HepG2 (cell line): ENCODE data around the gene ROM1. TPM values are rescaled to one million over a fixed set of nuclear protein-coding genes. Genes with fewer than 3 reads are reported as not detected.
A peak's percentile ranks its signal among the peaks of the same experiment; 100 is the strongest.

Source experiments
- AKNA ChIP-seq: sonication (generic); formaldehyde crosslinking; IDR thresholded peaks from 2 replicates; pipeline ENCODE4 v1.4.0; 2020; ENCODE audit warnings: missing genetic modification reagents, borderline replicate concordance
- ARNT ChIP-seq: fragments of 450-650 bp; IDR thresholded peaks from 2 replicates; pipeline ENCODE4 v1.6.1; 2017
- ATF1 ChIP-seq: IDR thresholded peaks from 2 replicates; pipeline ENCODE4 v1.6.1; 2016; ENCODE audit warnings: mild to moderate bottlenecking, control low read depth
- ATF7 ChIP-seq, 2 experiments: fragments of 450-650 bp in 1 of 2; sonication (generic) in 1 of 2; formaldehyde crosslinking in 1 of 2; IDR thresholded peaks; 2 replicates each; pipeline versions ENCODE4 v1.4.0 to v1.6.1; 2016 to 2020; ENCODE audit warnings: antibody characterized with exemption in 1 of 2, mild to moderate bottlenecking in 1 of 2, missing genetic modification reagents in 1 of 2
- CBX1 ChIP-seq: IDR thresholded peaks from one replicate; pipeline ENCODE4 v1.6.1; 2016; ENCODE audit warnings: antibody characterized with exemption, low read depth
- CCDC6 ChIP-seq: sonication (generic); formaldehyde crosslinking; IDR thresholded peaks from 2 replicates; pipeline ENCODE4 v1.8.1; 2022; ENCODE audit warnings: mild to moderate bottlenecking, missing genetic modification reagents, moderate library complexity
- EED ChIP-seq: sonication (generic); formaldehyde crosslinking; IDR thresholded peaks from 2 replicates; pipeline ENCODE4 v1.5.0; 2020; ENCODE audit warnings: mild to moderate bottlenecking, missing genetic modification reagents
- IKZF1 ChIP-seq: fragments of 450-650 bp; IDR thresholded peaks from 2 replicates; pipeline ENCODE4 v1.7.1; 2016
- IRX3 ChIP-seq: sonication (generic); formaldehyde crosslinking; IDR thresholded peaks from 2 replicates; pipeline ENCODE4 v1.8.1; 2023; ENCODE audit warnings: mild to moderate bottlenecking, low read depth, missing genetic modification reagents, borderline replicate concordance
- LCORL ChIP-seq, 2 experiments: fragments of 450-650 bp in 1 of 2; sonication (generic) in 1 of 2; formaldehyde crosslinking in 1 of 2; IDR thresholded peaks; 2 replicates each; pipeline versions ENCODE4 v1.5.0 to v1.6.1; 2017 to 2020; ENCODE audit warnings: antibody characterized with exemption in 1 of 2, missing genetic modification reagents in 1 of 2
- MIER2 ChIP-seq: IDR thresholded peaks from 2 replicates; pipeline ENCODE4 v1.6.1; 2016; ENCODE audit warnings: missing biosample characterization, missing genetic modification reagents
- NCOA5 ChIP-seq: sonication (generic); formaldehyde crosslinking; IDR thresholded peaks from 2 replicates; pipeline ENCODE4 v1.4.0; 2020; ENCODE audit warnings: missing genetic modification reagents
- YY1 ChIP-seq: IDR thresholded peaks from 2 replicates; pipeline ENCODE4 v1.6.1; 2011; ENCODE audit warnings: low read length, low read depth, moderate library complexity, mild to moderate bottlenecking; ENCODE audit not compliant: insufficient read depth, insufficient replicate concordance
- ZBTB10 ChIP-seq: sonication (generic); formaldehyde crosslinking; IDR thresholded peaks from 2 replicates; pipeline ENCODE4 v1.4.0; 2020; ENCODE audit warnings: missing genetic modification reagents, borderline replicate concordance
- ZNF143 ChIP-seq: sonication (generic); formaldehyde crosslinking; IDR thresholded peaks from 2 replicates; pipeline ENCODE4 v1.4.0; 2020; ENCODE audit warnings: missing genetic modification reagents
- ZNF343 ChIP-seq: sonication (generic); formaldehyde crosslinking; IDR thresholded peaks from 2 replicates; pipeline ENCODE4 v1.4.0; 2020; ENCODE audit warnings: mild to moderate bottlenecking, missing genetic modification reagents
- ZNF7 ChIP-seq: IDR thresholded peaks from 2 replicates; pipeline ENCODE4 v1.6.1; 2016; ENCODE audit warnings: missing biosample characterization, missing genetic modification reagents
- ZNF724P ChIP-seq: sonication (generic); formaldehyde crosslinking; IDR thresholded peaks from 2 replicates; pipeline ENCODE4 v1.8.0; 2022; ENCODE audit warnings: missing genetic modification reagents, borderline replicate concordance
- ZNF891 ChIP-seq: sonication (generic); formaldehyde crosslinking; IDR thresholded peaks from 2 replicates; pipeline ENCODE4 v1.5.0; 2020; ENCODE audit warnings: mild to moderate bottlenecking, missing genetic modification reagents
- ZSCAN25 ChIP-seq: sonication (generic); formaldehyde crosslinking; IDR thresholded peaks from 2 replicates; pipeline ENCODE4 v1.8.0; 2022; ENCODE audit warnings: mild to moderate bottlenecking, missing genetic modification reagents
- polyA plus RNA-seq, 8 experiments: library from polyadenylated mRNA; depleted of rRNA in 3 of 8; stranded (reverse) in 7 of 8; unstranded in 1 of 8; fragments of >200 nt; fragmentation: Illumina TruSeq in 4 of 8; extraction: Trizol in 4 of 8; gene quantifications; 2 replicates each; pipeline versions ENCODE4 v1.2.1 to v1.2.3, GENCODE V29; 2011 to 2016; ENCODE audit warnings: low read depth in 4 of 8, missing spikeins in 1 of 8, mixed read lengths in 1 of 8; ENCODE audit not compliant: insufficient read depth in 1 of 8
- total RNA-seq, 5 experiments: library from RNA; depleted of rRNA; stranded (reverse); fragments of >200 nt; fragmentation: Illumina TruSeq; extraction: Trizol; gene quantifications; 2 replicates each; pipeline ENCODE4 v1.2.3, GENCODE V29; 2016; ENCODE audit warnings: low read depth in 1 of 5

ROM1 gene
- total and polyA plus RNA-seq, 2 of the 13 experiments (the other 11 are each of a cell fraction or from before 2014, with no cell fraction given) = 1.2 to 2.4 TPM

- TF ChIP-seq CBX1 (no peak), AKNA (CRISPR knock-in tag) (no peak), ATF1 (CRISPR knock-in tag) (0 out of 2 replicates have a peak, but pooled peaks have one; percentile 49), ZNF7 (CRISPR knock-in tag) (no peak), ZBTB10 (CRISPR knock-in tag) (no peak), ARNT (no peak), ZNF891 (peak; percentile 81; the same call in 1 of the 2 replicates), ZSCAN25 (CRISPR knock-in tag) (peak; percentile 58; the same call in 1 of the 2 replicates), YY1 (peak; percentile 92), IKZF1 (no peak), CCDC6 (CRISPR knock-in tag) (no peak), LCORL (IDR thresholded peaks at IDR 0.05) (no peak), LCORL (CRISPR knock-in tag; IDR thresholded peaks at IDR 0.05) (no peak; the same call in none of the 2 replicates), NCOA5 (CRISPR knock-in tag) (no peak), ATF7 (IDR thresholded peaks at IDR 0.05) (no peak), ATF7 (CRISPR knock-in tag; IDR thresholded peaks at IDR 0.05) (no peak), EED (CRISPR knock-in tag) (peak; percentile 75; the same call in 1 of the 2 replicates), MIER2 (CRISPR knock-in tag) (no peak), IRX3 (no peak), ZNF724P (no peak), ZNF343 (CRISPR knock-in tag) (no peak), ZNF143 (CRISPR knock-in tag) (peak; percentile 13; the same call in 1 of the 2 replicates)
Observed at GRCh38 chr11:62573592-62574362, 39.3 kb upstream of the ROM1 start, which contains the start of gene EEF1G (continued).
